Transverse colon (tissue), 4 donors: ENCODE data around the gene LRRC45. TPM values are rescaled to one million over a fixed set of nuclear protein-coding genes. Genes with fewer than 3 reads are reported as not detected.

Experiments
- DNase-seq: peaks from one replicate; pipeline ENCODE4 v3.0.0-alpha.2; 2019
- H3K27ac ChIP-seq, 4 donors: fragments of 200-600 bp; sonication (generic); 2 replicates each; pipeline ENCODE4 v1.5.1; 2016 to 2018; ENCODE audit warnings: inconsistent platforms in 4 of 4
- H3K27me3 ChIP-seq: fragments of 200-600 bp; sonication (generic); 2 replicates; pipeline ENCODE4 v1.5.1; 2017; ENCODE audit warnings: inconsistent platforms
- H3K36me3 ChIP-seq, 4 donors: fragments of 200-600 bp; sonication (generic); 2 replicates each; pipeline ENCODE4 v1.5.1; 2017 to 2019; ENCODE audit warnings: inconsistent platforms in 4 of 4
- H3K4me1 ChIP-seq, 4 donors: fragments of 200-600 bp; sonication (generic); 2 replicates each; pipeline ENCODE4 v1.5.1; 2017 to 2020; ENCODE audit warnings: inconsistent platforms in 4 of 4
- H3K4me3 ChIP-seq, 4 donors: fragments of 200-600 bp; sonication (generic); 1 replicate in 1 of 4; 2 replicates in 3 of 4; pipeline versions ENCODE4 v1.5.1 to v1.6.1; 2017 to 2019; ENCODE audit warnings: inconsistent platforms in 4 of 4
- H3K9me3 ChIP-seq, 2 donors: fragments of 200-600 bp; sonication (generic); 2 replicates each; pipeline ENCODE4 v1.5.1; 2017 to 2019; ENCODE audit warnings: inconsistent platforms in 2 of 2
- CTCF ChIP-seq, 5 experiments: fragments of 200-600 bp in 3 of 5; fragments of 450-650 bp in 2 of 5; sonication (generic) in 3 of 5; IDR thresholded peaks; 1 replicate in 2 of 5; 2 replicates in 3 of 5; pipeline ENCODE4 v1.5.1; 2016 to 2017; ENCODE audit warnings: antibody characterized with exemption in 5 of 5, inconsistent platforms in 3 of 5, mild to moderate bottlenecking in 2 of 5, moderate library complexity in 1 of 5
- EP300 ChIP-seq: sonication (generic); formaldehyde crosslinking; IDR thresholded peaks from one replicate; pipeline ENCODE4 v1.6.1; 2017; ENCODE audit warnings: antibody characterized with exemption, low read depth
- POLR2A ChIP-seq: fragments of 450-650 bp; IDR thresholded peaks from one replicate; pipeline ENCODE4 v1.6.1; 2016; ENCODE audit warnings: antibody characterized with exemption, mild to moderate bottlenecking, moderate library complexity
- POLR2AphosphoS5 ChIP-seq, 3 donors: sonication (generic); formaldehyde crosslinking; IDR thresholded peaks; one replicate each; pipeline ENCODE4 v1.6.1; 2016; ENCODE audit warnings: antibody characterized with exemption in 3 of 3
- WGBS, 2 donors: methylation state at CpG; one replicate each; pipeline ENCODE4 v1.1.5; 2018; ENCODE audit warnings: low coverage in 1 of 2; 5-methylcytosine and 5-hydroxymethylcytosine counted together
- in situ Hi-C, 4 donors: fragments of 200-750 bp; cut with MboI; loops; one replicate each; pipeline versions ENCODE4 v1.15.0 to v1.15.1; 2017; ENCODE audit warnings: low sequenced_read_pairs in 3 of 4, low pct_ligation_motif_present in 1 of 4, low pct_unique_long_range_greater_than_20kb in 1 of 4
- intact Hi-C: fragments of 100-400 bp; cut with DNase I; formaldehyde crosslinking; loops from one replicate; pipeline ENCODE4 v1.15.1; 2023; ENCODE audit warnings: low total_unique reads
- total RNA-seq, 4 donors: library from RNA; depleted of rRNA; stranded (reverse); fragments of >200 nt; gene quantifications; one replicate each; pipeline ENCODE4 v1.1.0, GENCODE V29; 2016

Gene LRRC45
- total RNA-seq, 4 donors from 2014 or later, result 12.7 to 40.6 (median 23.5) TPM

GRCh38 chr17:82029391-82029790 is 6.3 kb downstream of the LRRC45 start:
- H3K4me3 ChIP-seq, result no peak overlapping the region
- H3K36me3 ChIP-seq, result no peaks in the 10 kb centered on the region
- in situ Hi-C loops, result loop anchor here in 3 of 4 donors (5.0 to 25.0 kb wide), 2 partner anchors 128 to 133 kb away; no protein-coding TSS in a partner anchor
- H3K4me1 ChIP-seq, result peaks cover 4 to 25% (median 18%) of the 10 kb centered on the region in 4 donors
- H3K9me3 ChIP-seq, result no peaks in the 10 kb centered on the region
- peaks cover 9% of the 10 kb centered on the region for H3K27me3 ChIP-seq
- intact Hi-C loops, result no loop called here
- no peak for DNase-seq
- WGBS, 2 donors, result 90% methylated on average over 9 of the region's 16 CpGs; no CpG with 5 or more reads in 1 of the 2 donors
- TF ChIP-seq POLR2AphosphoS5 (IDR thresholded peaks at IDR 0.05) (no peak), CTCF (IDR thresholded peaks at IDR 0.05) (no peak), EP300 (no peak), POLR2A (no peak)
- H3K27ac ChIP-seq, result no peak overlapping the region

GRCh38 chr17:82029990-82030469 is 6.9 kb downstream of the LRRC45 start:
- no peaks in the 10 kb centered on the region for H3K9me3 ChIP-seq
- no peak for DNase-seq
- peak overlapping the region in 1 of 4 donors; percentile 90 for H3K27ac ChIP-seq
- H3K36me3 ChIP-seq, result no peaks in the 10 kb centered on the region
- intact Hi-C loops, result loop anchor here (1.0 to 5.0 kb wide), 2 partner anchors 124 to 468 kb away; no protein-coding TSS in a partner anchor
- peak overlapping the region in 2 of 4 donors; percentile 49 to 61 for H3K4me3 ChIP-seq
- TF ChIP-seq POLR2AphosphoS5 (IDR thresholded peaks at IDR 0.05) (no peak), CTCF (IDR thresholded peaks at IDR 0.05) (no peak), POLR2A (no peak), EP300 (no peak)
- WGBS, 2 donors, result 59% methylated on average over 29 of the region's 31 CpGs; no CpG with 5 or more reads in 1 of the 2 donors
- H3K27me3 ChIP-seq, result peaks cover 9% of the 10 kb centered on the region
- peaks cover 4 to 20% (median 17%) of the 10 kb centered on the region in 4 donors for H3K4me1 ChIP-seq
- in situ Hi-C loops, result loop anchor here (5.0 to 25.0 kb wide), 3 partner anchors 125 to 132 kb away; no protein-coding TSS in a partner anchor

- DNase-seq, result peak; percentile 91
- Histone ChIP-seq H3K27ac (peak overlapping the region; percentile 72 to 90 (median 81)), H3K36me3 (no peaks in the 10 kb centered on the region), H3K4me3 (peak overlapping the region; percentile 18 to 61 (median 49)), H3K27me3 (peaks cover 9% of the 10 kb centered on the region), H3K9me3 (no peaks in the 10 kb centered on the region), H3K4me1 (peaks cover 4 to 20% (median 17%) of the 10 kb centered on the region in 4 donors)
- in situ Hi-C loops, result loop anchor here in 3 of 4 donors (10.0 to 25.0 kb wide), 2 partner anchors 124 to 132 kb away; no protein-coding TSS in a partner anchor
- 1% methylated on average over 82 of the region's 94 CpGs; no CpG with 5 or more reads in 1 of the 2 donors for WGBS, 2 donors
- intact Hi-C loops, result loop anchor here (1.0 to 5.0 kb wide), 2 partner anchors 124 to 468 kb away; no protein-coding TSS in a partner anchor
- TF ChIP-seq POLR2A (peak; percentile 46), EP300 (no peak), POLR2AphosphoS5 (IDR thresholded peaks at IDR 0.05) (peak in 1 of 3 donors; percentile 18), CTCF (IDR thresholded peaks at IDR 0.05) (peak; percentile 92 to 97 (median 95))
Measured at GRCh38 chr17:82030470-82031302, 7.6 kb downstream of the LRRC45 start.
